ENCODE measurements around the gene HTR4. TPM values are rescaled to one million over a fixed set of nuclear protein-coding genes. Genes with fewer than 3 reads are reported as not detected.

Gene HTR4
- total RNA-seq, 4 donors from 2014 or later, result 17.6 to 21.3 (median 19.9) TPM

- Histone ChIP-seq H3K27ac (peak overlapping the region in 3 of 4 donors; percentile 8 to 53 (median 14)), H3K27me3 (no peaks in the 10 kb centered on the region), H3K4me3 (no peak overlapping the region), H3K4me1 (peaks cover 0 to 50% (median 31%) of the 10 kb centered on the region in 4 donors), H3K36me3 (no peaks in the 10 kb centered on the region), H3K9me3 (no peaks in the 10 kb centered on the region)
- TF ChIP-seq POLR2A (IDR thresholded peaks at IDR 0.05) (no peak), EP300 (IDR thresholded peaks at IDR 0.05; ENCODE audit: low read depth) (no peak), POLR2AphosphoS5 (IDR thresholded peaks at IDR 0.05) (no peak), CTCF (IDR thresholded peaks at IDR 0.05) (no peak)
- in situ Hi-C loops (cut with MboI; ENCODE audit: low pct_ligation_motif_present in 1 of 4, low pct_unique_long_range_greater_than_20kb in 1 of 4, low sequenced_read_pairs in 3 of 4), result no loop called here
- intact Hi-C loops (cut with DNase I; ENCODE audit: low total_unique reads), result no loop called here
- no peak for DNase-seq
- WGBS, 2 donors (ENCODE audit: low coverage in 1 of 2), result 36 to 40% methylated on average over 7 to 8 of the region's 8 CpGs
Measured at GRCh38 chr5:148632255-148633066, 21.9 kb downstream of the HTR4 start.

GRCh38 chr5:148626986-148627385, 27.3 kb downstream of the HTR4 start:
- H3K4me1 ChIP-seq, result no peaks in the 10 kb centered on the region
- TF ChIP-seq EP300 (IDR thresholded peaks at IDR 0.05; ENCODE audit: low read depth), result no peak
- TF ChIP-seq POLR2AphosphoS5 (IDR thresholded peaks at IDR 0.05), result no peak
- TF ChIP-seq POLR2A (IDR thresholded peaks at IDR 0.05), result no peak
- no peak for TF ChIP-seq CTCF (IDR thresholded peaks at IDR 0.05)
- H3K4me3 ChIP-seq, result no peak overlapping the region
- no peaks in the 10 kb centered on the region for H3K27me3 ChIP-seq
- no peaks in the 10 kb centered on the region for H3K36me3 ChIP-seq
- intact Hi-C loops (cut with DNase I; ENCODE audit: low total_unique reads), result no loop called here
- no peaks in the 10 kb centered on the region for H3K9me3 ChIP-seq
- DNase-seq, result no peak
- in situ Hi-C loops (cut with MboI; ENCODE audit: low pct_ligation_motif_present in 1 of 4, low pct_unique_long_range_greater_than_20kb in 1 of 4, low sequenced_read_pairs in 3 of 4), result no loop called here
- 66 to 76% methylated on average over 5 of the region's 5 CpGs for WGBS, 2 donors (ENCODE audit: low coverage in 1 of 2)
- H3K27ac ChIP-seq, result no peak overlapping the region

- no peak overlapping the region for H3K27ac ChIP-seq
- H3K36me3 ChIP-seq, result no peaks in the 10 kb centered on the region
- no peak for TF ChIP-seq EP300 (IDR thresholded peaks at IDR 0.05; ENCODE audit: low read depth)
- TF ChIP-seq POLR2A (IDR thresholded peaks at IDR 0.05), result no peak
- TF ChIP-seq CTCF (IDR thresholded peaks at IDR 0.05), result no peak
- no peak for TF ChIP-seq POLR2AphosphoS5 (IDR thresholded peaks at IDR 0.05)
- no peaks in the 10 kb centered on the region for H3K27me3 ChIP-seq
- H3K4me1 ChIP-seq, result no peaks in the 10 kb centered on the region
- in situ Hi-C loops (cut with MboI; ENCODE audit: low pct_ligation_motif_present in 1 of 4, low pct_unique_long_range_greater_than_20kb in 1 of 4, low sequenced_read_pairs in 3 of 4), result no loop called here
- H3K4me3 ChIP-seq, result no peak overlapping the region
- no peaks in the 10 kb centered on the region for H3K9me3 ChIP-seq
- DNase-seq, result no peak
- intact Hi-C loops (cut with DNase I; ENCODE audit: low total_unique reads), result no loop called here
- WGBS, 2 donors (ENCODE audit: low coverage in 1 of 2), result 82% methylated on average over 3 of the region's 3 CpGs
Measured at GRCh38 chr5:148626081-148626613, 28.2 kb downstream of the HTR4 start.

GRCh38 chr5:148625250-148625649, 29.1 kb downstream of the HTR4 start:
- Histone ChIP-seq H3K4me3 (no peak overlapping the region), H3K4me1 (no peaks in the 10 kb centered on the region), H3K27me3 (no peaks in the 10 kb centered on the region), H3K36me3 (no peaks in the 10 kb centered on the region), H3K9me3 (no peaks in the 10 kb centered on the region), H3K27ac (no peak overlapping the region)
- TF ChIP-seq CTCF (IDR thresholded peaks at IDR 0.05) (no peak), POLR2AphosphoS5 (IDR thresholded peaks at IDR 0.05) (no peak), EP300 (IDR thresholded peaks at IDR 0.05; ENCODE audit: low read depth) (no peak), POLR2A (IDR thresholded peaks at IDR 0.05) (no peak)
- 85 to 100% methylated on average over 2 of the region's 2 CpGs for WGBS, 2 donors (ENCODE audit: low coverage in 1 of 2)
- DNase-seq, result no peak
- intact Hi-C loops (cut with DNase I; ENCODE audit: low total_unique reads), result no loop called here
- in situ Hi-C loops (cut with MboI; ENCODE audit: low pct_ligation_motif_present in 1 of 4, low pct_unique_long_range_greater_than_20kb in 1 of 4, low sequenced_read_pairs in 3 of 4), result no loop called here
